Measurements from ENCODE around the gene SETBP1. TPM values are rescaled to one million over a fixed set of nuclear protein-coding genes. Genes with fewer than 3 reads are reported as not detected.

SETBP1 gene
- total and polyA plus RNA-seq, 2 of the 13 experiments (the other 11 are each of a cell fraction or from before 2014, with no cell fraction given), result 0.18 to 0.65 TPM

DNA sequence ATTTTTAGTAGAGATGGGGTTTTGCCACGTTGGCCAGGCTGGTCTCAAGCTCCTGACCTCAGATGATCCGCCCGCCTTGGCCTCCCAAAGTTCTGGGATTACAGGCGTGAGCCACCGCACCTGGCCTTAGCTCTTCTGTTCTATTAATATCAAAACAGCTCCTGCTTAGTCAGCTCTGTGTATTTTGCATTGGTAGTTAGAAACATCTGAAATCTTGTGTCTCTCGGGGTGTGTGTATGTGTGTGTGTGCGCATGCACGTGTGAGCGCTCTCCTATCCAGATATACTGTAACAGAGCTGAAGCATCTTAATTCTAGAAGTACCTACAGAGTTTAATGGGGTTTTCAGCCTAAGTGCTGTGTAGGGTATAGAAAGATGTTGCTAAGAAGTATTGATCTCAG lies 33.7 kb downstream of the SETBP1 start (continued):
- TF ChIP-seq, protein P1, sequence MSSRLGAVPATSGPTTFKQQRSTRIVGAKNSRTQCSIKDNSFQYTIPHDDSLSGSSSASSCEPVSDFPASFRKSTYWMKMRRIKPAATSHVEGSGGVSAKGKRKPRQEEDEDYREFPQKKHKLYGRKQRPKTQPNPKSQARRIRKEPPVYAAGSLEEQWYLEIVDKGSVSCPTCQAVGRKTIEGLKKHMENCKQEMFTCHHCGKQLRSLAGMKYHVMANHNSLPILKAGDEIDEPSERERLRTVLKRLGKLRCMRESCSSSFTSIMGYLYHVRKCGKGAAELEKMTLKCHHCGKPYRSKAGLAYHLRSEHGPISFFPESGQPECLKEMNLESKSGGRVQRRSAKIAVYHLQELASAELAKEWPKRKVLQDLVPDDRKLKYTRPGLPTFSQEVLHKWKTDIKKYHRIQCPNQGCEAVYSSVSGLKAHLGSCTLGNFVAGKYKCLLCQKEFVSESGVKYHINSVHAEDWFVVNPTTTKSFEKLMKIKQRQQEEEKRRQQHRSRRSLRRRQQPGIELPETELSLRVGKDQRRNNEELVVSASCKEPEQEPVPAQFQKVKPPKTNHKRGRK (CRISPR knock-in tag; IDR thresholded peaks at IDR 0.05), result no peak
- TF ChIP-seq SMC3 (IDR thresholded peaks at IDR 0.05; ENCODE audit: low read length), result no peak
- TF ChIP-seq RXRA (CRISPR knock-in tag; IDR thresholded peaks at IDR 0.05), result no peak
- TF ChIP-seq, protein P2, sequence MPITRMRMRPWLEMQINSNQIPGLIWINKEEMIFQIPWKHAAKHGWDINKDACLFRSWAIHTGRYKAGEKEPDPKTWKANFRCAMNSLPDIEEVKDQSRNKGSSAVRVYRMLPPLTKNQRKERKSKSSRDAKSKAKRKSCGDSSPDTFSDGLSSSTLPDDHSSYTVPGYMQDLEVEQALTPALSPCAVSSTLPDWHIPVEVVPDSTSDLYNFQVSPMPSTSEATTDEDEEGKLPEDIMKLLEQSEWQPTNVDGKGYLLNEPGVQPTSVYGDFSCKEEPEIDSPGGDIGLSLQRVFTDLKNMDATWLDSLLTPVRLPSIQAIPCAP (CRISPR knock-in tag; IDR thresholded peaks at IDR 0.05; ENCODE audit: low read depth), result no peak
- TF ChIP-seq, protein P3, sequence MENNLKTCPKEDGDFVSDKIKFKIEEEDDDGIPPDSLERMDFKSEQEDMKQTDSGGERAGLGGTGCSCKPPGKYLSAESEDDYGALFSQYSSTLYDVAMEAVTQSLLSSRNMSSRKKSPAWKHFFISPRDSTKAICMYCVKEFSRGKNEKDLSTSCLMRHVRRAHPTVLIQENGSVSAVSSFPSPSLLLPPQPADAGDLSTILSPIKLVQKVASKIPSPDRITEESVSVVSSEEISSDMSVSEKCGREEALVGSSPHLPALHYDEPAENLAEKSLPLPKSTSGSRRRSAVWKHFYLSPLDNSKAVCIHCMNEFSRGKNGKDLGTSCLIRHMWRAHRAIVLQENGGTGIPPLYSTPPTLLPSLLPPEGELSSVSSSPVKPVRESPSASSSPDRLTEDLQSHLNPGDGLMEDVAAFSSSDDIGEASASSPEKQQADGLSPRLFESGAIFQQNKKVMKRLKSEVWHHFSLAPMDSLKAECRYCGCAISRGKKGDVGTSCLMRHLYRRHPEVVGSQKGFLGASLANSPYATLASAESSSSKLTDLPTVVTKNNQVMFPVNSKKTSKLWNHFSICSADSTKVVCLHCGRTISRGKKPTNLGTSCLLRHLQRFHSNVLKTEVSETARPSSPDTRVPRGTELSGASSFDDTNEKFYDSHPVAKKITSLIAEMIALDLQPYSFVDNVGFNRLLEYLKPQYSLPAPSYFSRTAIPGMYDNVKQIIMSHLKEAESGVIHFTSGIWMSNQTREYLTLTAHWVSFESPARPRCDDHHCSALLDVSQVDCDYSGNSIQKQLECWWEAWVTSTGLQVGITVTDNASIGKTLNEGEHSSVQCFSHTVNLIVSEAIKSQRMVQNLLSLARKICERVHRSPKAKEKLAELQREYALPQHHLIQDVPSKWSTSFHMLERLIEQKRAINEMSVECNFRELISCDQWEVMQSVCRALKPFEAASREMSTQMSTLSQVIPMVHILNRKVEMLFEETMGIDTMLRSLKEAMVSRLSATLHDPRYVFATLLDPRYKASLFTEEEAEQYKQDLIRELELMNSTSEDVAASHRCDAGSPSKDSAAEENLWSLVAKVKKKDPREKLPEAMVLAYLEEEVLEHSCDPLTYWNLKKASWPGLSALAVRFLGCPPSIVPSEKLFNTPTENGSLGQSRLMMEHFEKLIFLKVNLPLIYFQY (CRISPR knock-in tag; IDR thresholded peaks at IDR 0.05; ENCODE audit: borderline replicate concordance), result no peak

DNA sequence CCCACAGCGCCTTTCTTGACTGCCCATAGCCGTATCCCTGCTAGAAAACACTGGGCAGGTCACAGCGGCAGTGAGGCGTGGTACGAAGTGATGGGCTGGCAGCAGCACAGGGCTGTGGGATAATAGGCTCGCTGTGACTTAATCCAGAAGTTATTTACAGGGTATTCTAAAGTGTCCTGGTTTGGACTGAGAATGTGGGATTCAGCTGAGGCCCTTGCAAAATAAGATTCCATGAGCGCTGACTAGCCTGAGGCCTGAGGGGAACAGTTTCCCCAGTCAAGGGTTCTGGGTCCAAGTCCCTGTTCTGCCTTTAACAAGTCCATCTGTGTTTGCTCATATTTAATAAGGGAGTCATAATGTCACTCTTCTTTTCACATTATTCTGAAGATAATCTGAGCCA lies 34.6 kb downstream of the SETBP1 start:
- H3K9me3 ChIP-seq (ENCODE audit: low read length), result no peaks in the 10 kb centered on the region
- H4K20me1 ChIP-seq (ENCODE audit: insufficient read depth, low read length), result no peaks in the 10 kb centered on the region
- no peaks in the 10 kb centered on the region for H3K4me1 ChIP-seq (ENCODE audit: insufficient read depth, low read length)
- H3K4me2 ChIP-seq (ENCODE audit: low read depth, low read length), result no peak overlapping the region
- intact Hi-C loops (cut with micrococcal nuclease; ENCODE audit: unreplicated experiment) (no loop called here), in situ Hi-C loops (cut with HindIII; ENCODE audit: extremely low pct_ligation_motif_present, low pct_unique_long_range_greater_than_20kb) (no loop called here)
- H2AFZ ChIP-seq (ENCODE audit: low read length), result no peak overlapping the region
- POLR2A ChIA-PET, result no interaction called here
- BruUV-seq (replicated peaks), result no TSS peak
- H3K27me3 ChIP-seq (ENCODE audit: control insufficient read depth in 1 of 2, insufficient read depth in 2 of 2, low read length in 2 of 2), result no peaks in the 10 kb centered on the region
- H3K79me2 ChIP-seq (ENCODE audit: insufficient read depth, low read length), result no peaks in the 10 kb centered on the region
- ATAC-seq, result no peak
- WGBS (ENCODE audit: low lambda C conversion rate), result 62% methylated on average over 7 of the region's 7 CpGs
- no peak overlapping the region for H3K27ac ChIP-seq (ENCODE audit: extremely low read length, insufficient read depth, low read length)
- CTCF ChIA-PET (ENCODE audit: low intra/inter-chr PET ratio, low total read pairs), result no interaction called here
- no peak overlapping the region for H3K4me3 ChIP-seq (replicated peaks in 1 of 3; ENCODE audit: insufficient read depth in 1 of 3, low read depth in 2 of 3, low read length in 3 of 3)
- H3K9ac ChIP-seq (ENCODE audit: insufficient read depth, low read depth, low read length), result no peak overlapping the region
- no peak for DNase-seq (ENCODE audit: low spot score)
- no peak for FAIRE-seq
- H3K36me3 ChIP-seq (replicated peaks in 1 of 2; ENCODE audit: control insufficient read depth in 1 of 2, insufficient read depth in 2 of 2, low read length in 2 of 2), result no peaks in the 10 kb centered on the region; a peak in 1 of 5 replicates
- TF ChIP-seq NR2F2 (IDR thresholded peaks at IDR 0.05; ENCODE audit: borderline replicate concordance, low read depth), result no peak
- no peak for TF ChIP-seq ISX (CRISPR knock-in tag; conservative IDR thresholded peaks at IDR 0.05)
- TF ChIP-seq ONECUT2 (CRISPR knock-in tag; IDR thresholded peaks at IDR 0.05), result no peak
- TF ChIP-seq, protein P4, sequence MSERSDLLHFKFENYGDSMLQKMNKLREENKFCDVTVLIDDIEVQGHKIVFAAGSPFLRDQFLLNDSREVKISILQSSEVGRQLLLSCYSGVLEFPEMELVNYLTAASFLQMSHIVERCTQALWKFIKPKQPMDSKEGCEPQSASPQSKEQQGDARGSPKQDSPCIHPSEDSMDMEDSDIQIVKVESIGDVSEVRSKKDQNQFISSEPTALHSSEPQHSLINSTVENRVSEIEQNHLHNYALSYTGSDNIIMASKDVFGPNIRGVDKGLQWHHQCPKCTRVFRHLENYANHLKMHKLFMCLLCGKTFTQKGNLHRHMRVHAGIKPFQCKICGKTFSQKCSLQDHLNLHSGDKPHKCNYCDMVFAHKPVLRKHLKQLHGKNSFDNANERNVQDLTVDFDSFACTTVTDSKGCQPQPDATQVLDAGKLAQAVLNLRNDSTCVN (CRISPR knock-in tag; IDR thresholded peaks at IDR 0.05; ENCODE audit: borderline replicate concordance), result no peak
- TF ChIP-seq ZNF501 (CRISPR knock-in tag; IDR thresholded peaks at IDR 0.05), result no peak
- TF ChIP-seq CAMTA2 (CRISPR knock-in tag; IDR thresholded peaks at IDR 0.05; ENCODE audit: borderline replicate concordance), result no peak
- no peak for TF ChIP-seq ZNF614 (CRISPR knock-in tag; IDR thresholded peaks at IDR 0.05; ENCODE audit: borderline replicate concordance)
- TF ChIP-seq, protein P5, sequence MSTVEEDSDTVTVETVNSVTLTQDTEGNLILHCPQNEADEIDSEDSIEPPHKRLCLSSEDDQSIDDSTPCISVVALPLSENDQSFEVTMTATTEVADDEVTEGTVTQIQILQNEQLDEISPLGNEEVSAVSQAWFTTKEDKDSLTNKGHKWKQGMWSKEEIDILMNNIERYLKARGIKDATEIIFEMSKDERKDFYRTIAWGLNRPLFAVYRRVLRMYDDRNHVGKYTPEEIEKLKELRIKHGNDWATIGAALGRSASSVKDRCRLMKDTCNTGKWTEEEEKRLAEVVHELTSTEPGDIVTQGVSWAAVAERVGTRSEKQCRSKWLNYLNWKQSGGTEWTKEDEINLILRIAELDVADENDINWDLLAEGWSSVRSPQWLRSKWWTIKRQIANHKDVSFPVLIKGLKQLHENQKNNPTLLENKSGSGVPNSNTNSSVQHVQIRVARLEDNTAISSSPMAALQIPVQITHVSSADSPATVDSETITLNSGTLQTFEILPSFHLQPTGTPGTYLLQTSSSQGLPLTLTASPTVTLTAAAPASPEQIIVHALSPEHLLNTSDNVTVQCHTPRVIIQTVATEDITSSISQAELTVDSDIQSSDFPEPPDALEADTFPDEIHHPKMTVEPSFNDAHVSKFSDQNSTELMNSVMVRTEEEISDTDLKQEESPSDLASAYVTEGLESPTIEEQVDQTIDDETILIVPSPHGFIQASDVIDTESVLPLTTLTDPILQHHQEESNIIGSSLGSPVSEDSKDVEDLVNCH (CRISPR knock-in tag; IDR thresholded peaks at IDR 0.05), result no peak
- no peak for TF ChIP-seq ZNF431 (CRISPR knock-in tag; IDR thresholded peaks at IDR 0.05; ENCODE audit: borderline replicate concordance, low read depth)
